Skeletal muscle tissue (tissue), 4 donors: ENCODE measurements around the gene PGBD4. TPM values are rescaled to one million over a fixed set of nuclear protein-coding genes. Genes with fewer than 3 reads are reported as not detected.

Experiments
- H3K27ac ChIP-seq: one replicate; pipeline ENCODE4 v1.7.0; 2013; ENCODE audit warnings: mild to moderate bottlenecking, low read depth, low read length, inconsistent platforms
- H3K27me3 ChIP-seq, 3 donors: one replicate each; pipeline ENCODE4 v1.7.0; 2013; ENCODE audit warnings: low read length in 3 of 3; ENCODE audit not compliant: control insufficient read depth in 3 of 3, insufficient read depth in 3 of 3
- H3K36me3 ChIP-seq, 3 donors: one replicate each; pipeline ENCODE4 v1.7.0; 2013; ENCODE audit warnings: low read length in 3 of 3; ENCODE audit not compliant: control insufficient read depth in 3 of 3, insufficient read depth in 3 of 3
- H3K4me1 ChIP-seq, 3 donors: one replicate each; pipeline ENCODE4 v1.7.0; 2013; ENCODE audit warnings: low read length in 3 of 3, mild to moderate bottlenecking in 3 of 3; ENCODE audit not compliant: control insufficient read depth in 3 of 3, insufficient read depth in 3 of 3
- H3K4me3 ChIP-seq, 3 donors: one replicate each; pipeline ENCODE4 v1.7.0; 2013; ENCODE audit warnings: low read length in 3 of 3
- H3K9ac ChIP-seq, 3 donors: one replicate each; pipeline ENCODE4 v1.7.0; 2013; ENCODE audit warnings: low read length in 3 of 3, mild to moderate bottlenecking in 3 of 3, moderate library complexity in 2 of 3, low read depth in 1 of 3
- H3K9me3 ChIP-seq, 3 donors: one replicate each; pipeline ENCODE4 v1.7.0; 2013; ENCODE audit warnings: low read length in 3 of 3; ENCODE audit not compliant: control insufficient read depth in 3 of 3
- total RNA-seq: library from RNA; depleted of rRNA; stranded (reverse); fragments of >200 nt; gene quantifications from one replicate; pipeline ENCODE4 v1.2.3, GENCODE V29; 2014
- donor health status: Osteomylitis.

The PGBD4 gene
- total RNA-seq, 1 donor from 2014 or later, result 1.0 TPM

GRCh38 chr15:34128898-34129297 lies 27.0 kb downstream of the PGBD4 start:
- Histone ChIP-seq H3K36me3 (no peaks in the 10 kb centered on the region), H3K9ac (no peak overlapping the region), H3K4me3 (no peak overlapping the region), H3K27me3 (no peaks in the 10 kb centered on the region), H3K27ac (no peak overlapping the region), H3K4me1 (peaks cover 3 to 5% (median 5%) of the 10 kb centered on the region in 3 donors), H3K9me3 (no peaks in the 10 kb centered on the region)

- Histone ChIP-seq H3K4me3 (no peak overlapping the region), H3K36me3 (peaks cover 0 to 3% (median 0%) of the 10 kb centered on the region in 3 donors), H3K27ac (no peak overlapping the region), H3K27me3 (no peaks in the 10 kb centered on the region), H3K9ac (no peak overlapping the region), H3K9me3 (no peaks in the 10 kb centered on the region), H3K4me1 (no peaks in the 10 kb centered on the region)
Measured at GRCh38 chr15:34132881-34133280, 31.0 kb downstream of the PGBD4 start.

DNA sequence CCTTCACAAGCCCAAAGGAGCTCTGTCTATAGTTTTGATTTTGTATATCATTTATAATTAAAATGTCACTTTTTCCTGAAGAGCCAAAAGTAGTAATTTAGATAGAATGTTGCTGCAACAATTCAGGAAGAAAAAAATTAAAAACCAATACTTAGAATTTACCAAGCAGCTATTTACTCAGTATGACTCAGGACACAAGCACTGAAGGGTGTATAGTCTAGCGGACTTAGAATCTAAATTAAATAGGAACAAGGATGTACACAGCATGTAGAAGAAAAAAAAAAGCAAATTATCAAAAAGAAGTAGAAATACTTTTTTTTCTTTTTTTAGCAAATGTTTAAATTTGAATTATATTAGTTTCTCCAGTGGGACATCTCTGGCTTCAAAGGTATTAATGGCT lies 31.6 kb downstream of the PGBD4 start:
- H3K36me3 ChIP-seq, result peaks cover 0 to 3% (median 0%) of the 10 kb centered on the region in 3 donors
- no peaks in the 10 kb centered on the region for H3K4me1 ChIP-seq
- H3K9me3 ChIP-seq, result no peaks in the 10 kb centered on the region

GRCh38 chr15:34147371-34148140 lies 45.7 kb downstream of the PGBD4 start:
- Histone ChIP-seq H3K9me3 (no peaks in the 10 kb centered on the region), H3K36me3 (peaks cover 4 to 36% (median 30%) of the 10 kb centered on the region in 3 donors), H3K27me3 (no peaks in the 10 kb centered on the region)

More for the DNA sequence above, 31.6 kb downstream of the PGBD4 start:
- Histone ChIP-seq H3K27ac (no peak overlapping the region), H3K4me3 (no peak overlapping the region), H3K9ac (no peak overlapping the region), H3K27me3 (no peaks in the 10 kb centered on the region)

DNA sequence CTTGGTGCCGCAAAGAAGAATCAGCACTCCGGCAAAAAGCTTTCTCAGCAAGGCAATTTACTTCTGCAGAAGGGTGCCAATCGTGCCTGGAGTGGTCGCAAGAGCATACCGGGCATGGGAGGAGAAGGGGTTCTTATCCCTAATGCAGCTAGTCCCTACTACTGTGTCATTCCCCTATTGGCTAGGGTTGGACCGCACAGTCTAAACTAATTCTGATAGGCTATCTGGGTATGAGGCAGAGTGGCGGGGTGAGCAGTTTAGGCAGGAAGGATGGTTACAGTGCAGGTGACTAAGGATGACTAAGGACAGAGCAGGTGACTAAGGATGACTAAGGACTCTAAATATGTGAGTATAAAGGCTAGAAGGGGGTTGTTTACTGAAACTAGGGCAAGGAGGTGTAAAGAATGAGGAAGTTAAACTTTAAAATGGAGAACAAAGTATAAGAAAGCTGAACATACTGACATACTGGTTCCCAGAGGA lies 52.9 kb downstream of the PGBD4 start:
- Histone ChIP-seq H3K9ac (no peak overlapping the region), H3K9me3 (no peaks in the 10 kb centered on the region), H3K4me1 (no peaks in the 10 kb centered on the region), H3K27me3 (no peaks in the 10 kb centered on the region), H3K36me3 (peaks cover 2 to 29% (median 24%) of the 10 kb centered on the region in 3 donors), H3K4me3 (no peak overlapping the region), H3K27ac (no peak overlapping the region)

More at GRCh38 chr15:34147371-34148140, 45.7 kb downstream of the PGBD4 start:
- no peaks in the 10 kb centered on the region for H3K4me1 ChIP-seq
- H3K4me3 ChIP-seq, result no peak overlapping the region
- no peak overlapping the region for H3K27ac ChIP-seq
- no peak overlapping the region for H3K9ac ChIP-seq

DNA sequence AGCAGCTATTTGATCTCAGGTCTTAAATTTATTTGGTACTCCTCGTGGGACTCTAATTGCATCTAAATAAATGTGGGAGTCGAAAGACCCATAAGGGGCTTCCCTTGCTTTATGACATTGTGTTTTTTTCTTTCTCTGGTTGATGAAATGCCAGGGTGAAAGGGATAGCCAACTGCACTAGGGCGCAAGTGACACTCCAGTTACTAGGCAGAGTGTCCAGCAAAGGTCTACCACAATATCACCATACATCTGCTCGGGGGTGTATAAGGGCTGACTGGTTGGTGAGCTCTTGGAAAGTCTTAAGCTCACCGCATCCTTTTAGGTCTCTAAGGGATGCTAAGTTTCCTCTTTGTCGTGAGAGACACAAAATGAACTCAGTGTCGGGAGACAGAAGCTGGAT lies 54.0 kb downstream of the PGBD4 start:
- Histone ChIP-seq H3K27me3 (no peaks in the 10 kb centered on the region), H3K4me1 (no peaks in the 10 kb centered on the region), H3K4me3 (no peak overlapping the region), H3K9ac (no peak overlapping the region), H3K36me3 (peaks cover 2 to 22% (median 18%) of the 10 kb centered on the region in 3 donors), H3K27ac (no peak overlapping the region), H3K9me3 (no peaks in the 10 kb centered on the region)

Other genes starting within 250 kb of the PGBD4 start
- not detected for gene CHRM5, start 133.6 kb upstream of the PGBD4 start, total RNA-seq
- 16.2 TPM for gene AVEN, start 62.9 kb upstream of the PGBD4 start, total RNA-seq
- 22.4 TPM for gene EMC7, start 221 bp upstream of the PGBD4 start, total RNA-seq
- gene KATNBL1, start 108.0 kb downstream of the PGBD4 start, total RNA-seq, result 93.4 TPM
- 99.2 TPM for gene EMC4, start 122.9 kb downstream of the PGBD4 start, total RNA-seq
- gene SLC12A6, start 235.7 kb downstream of the PGBD4 start, total RNA-seq, result 20.4 TPM
- gene NOP10, start 241.1 kb downstream of the PGBD4 start, total RNA-seq, result 114 TPM
- not detected for gene NUTM1, start 241.2 kb downstream of the PGBD4 start, total RNA-seq